Brain microvascular endothelial cell (primary cell): ENCODE results near the gene ZG16.

Experiments
- DNase-seq: peaks from one replicate; pipeline ENCODE4 v3.0.0-alpha.2; 2020
- H3K27ac ChIP-seq: fragments of 250-450 bp; sonication (Bioruptor Pico); 2 replicates; pipeline ENCODE4 v1.5.1; 2020; ENCODE audit warnings: mild to moderate bottlenecking, moderate library complexity
- H3K27me3 ChIP-seq: fragments of 250-450 bp; sonication (Bioruptor Pico); replicated peaks from 2 replicates; pipeline ENCODE4 v1.5.1; 2020; ENCODE audit warnings: mild to moderate bottlenecking
- H3K36me3 ChIP-seq: fragments of 250-450 bp; sonication (Bioruptor Pico); replicated peaks from 2 replicates; pipeline ENCODE4 v1.5.1; 2020; ENCODE audit warnings: mild to moderate bottlenecking
- H3K4me3 ChIP-seq: 2 replicates; pipeline ENCODE4 v1.5.1; 2011; ENCODE audit warnings: low read depth, mild to moderate bottlenecking, control low read depth, low read length, moderate library complexity
- CTCF ChIP-seq: IDR thresholded peaks from 2 replicates; pipeline ENCODE4 v1.5.1; 2011; ENCODE audit warnings: low read depth, mild to moderate bottlenecking, moderate library complexity, low read length, control low read depth, inconsistent platforms; ENCODE audit errors: missing control alignments
- in situ Hi-C: cut with HindIII; loops from 2 replicates; pipeline ENCODE4 v1.10.0; 2017; ENCODE audit warnings: low sequenced_read_pairs, low pct_ligation_motif_present

ZG16 gene

GRCh38 chr16:29810699-29811169 is 32.7 kb downstream of the ZG16 start:
- TF ChIP-seq CTCF = no peak
- in situ Hi-C loops = no loop called here
- Histone ChIP-seq H3K4me3 (no peak overlapping the region), H3K27ac (no peak overlapping the region), H3K36me3 (peaks cover 9% of the 10 kb centered on the region), H3K27me3 (no peaks in the 10 kb centered on the region)
- no peak for DNase-seq

- TF ChIP-seq CTCF = no peak
- Histone ChIP-seq H3K27ac (no peak overlapping the region), H3K4me3 (peak overlapping the region; percentile 55), H3K27me3 (no peaks in the 10 kb centered on the region), H3K36me3 (peaks cover 9% of the 10 kb centered on the region)
- peak; percentile 96 for DNase-seq
- in situ Hi-C loops = no loop called here
Measured at GRCh38 chr16:29811170-29811895, 33.3 kb downstream of the ZG16 start.

- DNase-seq = no peak
Measured at GRCh38 chr16:29811896-29812665, 34.0 kb downstream of the ZG16 start, which contains the start of gene PRRT2. PRRT2 (plus strand) TSS chr16:29812193; CDS start chr16:29813055, 862 bp downstream.

GRCh38 chr16:29812754-29813643 is 34.9 kb downstream of the ZG16 start:
- no peak for DNase-seq
- Histone ChIP-seq H3K4me3 (peak overlapping the region; percentile 55), H3K27ac (no peak overlapping the region), H3K36me3 (peaks cover 9% of the 10 kb centered on the region), H3K27me3 (no peaks in the 10 kb centered on the region)
- no peak for TF ChIP-seq CTCF
- in situ Hi-C loops = no loop called here

More at GRCh38 chr16:29811896-29812665, 34.0 kb downstream of the ZG16 start, which contains the start of gene PRRT2:
- peak within 1 kb of the TSS; percentile 55 for H3K4me3 ChIP-seq
- H3K27me3 ChIP-seq = no peaks in the 10 kb centered on the region
- H3K36me3 ChIP-seq = peaks cover 9% of the 10 kb centered on the region
- H3K27ac ChIP-seq = no peak within 1 kb of the TSS
- in situ Hi-C loops = no loop called here
- TF ChIP-seq CTCF = no peak

GRCh38 chr16:29813644-29814562 is 35.8 kb downstream of the ZG16 start:
- Histone ChIP-seq H3K36me3 (peaks cover 5% of the 10 kb centered on the region), H3K4me3 (no peak overlapping the region), H3K27me3 (no peaks in the 10 kb centered on the region), H3K27ac (no peak overlapping the region)
- in situ Hi-C loops = no loop called here
- no peak for TF ChIP-seq CTCF
- no peak for DNase-seq
